CD4-positive, alpha-beta T cell treated with Interleukin-6 for 4 hours (primary cell): Measurements from ENCODE around the gene PILRB.

Experiments used
- DNase-seq: peaks from one replicate; pipeline ENCODE4 v3.0.0-alpha.2; 2020; ENCODE audit warnings: mixed read lengths

The PILRB gene

DNA sequence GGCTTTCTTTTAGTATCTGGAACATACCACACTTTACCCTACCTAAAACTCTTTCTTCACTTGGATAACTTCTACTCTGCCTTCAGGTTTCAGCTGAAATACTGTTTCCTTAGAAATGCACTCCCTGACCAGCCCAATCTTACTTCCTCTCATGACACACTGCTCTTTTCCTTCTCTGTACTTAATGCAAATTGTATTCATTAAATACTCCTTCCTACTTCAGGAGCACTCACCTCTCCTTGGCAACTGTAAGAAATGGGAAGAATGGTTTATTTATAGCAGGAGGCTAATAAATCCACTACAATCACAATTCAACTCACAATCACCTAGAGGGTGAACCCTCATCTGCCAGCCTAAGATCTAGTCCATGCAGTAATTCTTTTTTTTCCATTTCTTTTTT is 55.4 kb downstream of the PILRB start:
- DNase-seq = no peak

DNA sequence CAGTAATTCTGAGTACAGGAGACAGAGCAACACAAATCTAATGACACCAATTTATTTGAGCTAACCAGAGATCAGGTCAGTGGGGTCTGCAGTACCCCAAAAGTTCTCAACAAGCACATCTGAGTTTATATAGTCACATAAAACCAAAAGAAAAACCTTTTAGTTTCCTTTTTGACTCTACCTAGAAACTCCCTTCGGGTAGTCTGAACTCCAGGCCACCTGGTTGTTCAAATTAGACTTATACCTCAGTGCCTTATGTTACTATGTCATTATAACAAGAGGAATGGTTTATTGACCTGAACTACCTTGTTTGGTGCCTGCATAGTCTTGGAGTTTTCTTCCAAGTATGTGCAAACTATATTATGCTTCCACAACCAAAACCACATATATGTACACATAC is 56.0 kb downstream of the PILRB start:
- DNase-seq = no peak

DNA sequence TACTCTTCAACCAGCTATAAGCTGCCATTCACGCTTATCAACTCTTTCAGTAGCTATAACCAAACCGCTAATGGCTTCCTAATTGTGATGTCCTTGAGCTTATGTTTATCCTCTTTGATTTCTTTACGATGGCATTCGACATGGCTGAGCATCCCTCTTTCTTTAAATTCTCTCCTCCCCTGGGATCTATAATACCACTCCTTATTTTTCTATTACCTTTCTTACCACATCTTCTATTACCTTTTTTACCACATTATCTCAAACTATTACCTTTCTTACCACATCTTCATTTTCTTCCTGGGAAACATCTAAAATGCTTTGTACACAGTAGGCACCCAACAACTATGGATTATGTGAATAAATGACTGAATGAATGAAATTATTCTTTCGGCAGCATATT is 57.5 kb downstream of the PILRB start:
- no peak for DNase-seq
